Tibial nerve (tissue), 3 donors: ENCODE measurements around the gene BAZ2B.

Experiments used
- POLR2A ChIP-seq, 2 donors: fragments of 450-650 bp; IDR thresholded peaks; one replicate each; pipeline ENCODE4 v1.6.1; 2017; ENCODE audit warnings: antibody characterized with exemption in 2 of 2, mild to moderate bottlenecking in 2 of 2, moderate library complexity in 2 of 2
- TF ChIP-seq, protein P1 (sequence below), 5 experiments: fragments of 200-600 bp in 3 of 5; fragments of 450-650 bp in 2 of 5; sonication (generic) in 3 of 5; IDR thresholded peaks; one replicate each; pipeline ENCODE4 v1.5.1; 2016 to 2019; ENCODE audit warnings: antibody characterized with exemption in 5 of 5, mild to moderate bottlenecking in 3 of 5, moderate library complexity in 2 of 5

DNA sequence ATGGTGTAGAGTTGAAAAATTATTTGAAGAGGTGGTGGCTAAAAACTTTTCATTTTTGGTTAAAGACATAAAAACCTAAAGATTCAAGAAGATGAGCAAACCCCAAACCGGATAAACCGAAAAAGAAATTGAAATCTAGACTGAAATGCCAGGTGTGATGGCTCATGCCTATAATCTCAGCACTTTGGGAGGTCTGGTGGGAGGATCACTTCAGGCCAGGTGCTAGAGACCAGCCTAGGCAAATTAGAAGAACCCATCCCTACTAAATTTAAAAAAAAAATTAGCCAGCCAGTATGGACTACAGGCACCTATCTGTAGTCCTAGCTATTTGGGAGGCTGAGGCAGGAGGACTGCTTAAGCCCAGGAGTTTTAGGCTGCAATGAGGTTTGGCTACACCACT is 126.9 kb downstream of the BAZ2B start:
- TF ChIP-seq, protein P1, sequence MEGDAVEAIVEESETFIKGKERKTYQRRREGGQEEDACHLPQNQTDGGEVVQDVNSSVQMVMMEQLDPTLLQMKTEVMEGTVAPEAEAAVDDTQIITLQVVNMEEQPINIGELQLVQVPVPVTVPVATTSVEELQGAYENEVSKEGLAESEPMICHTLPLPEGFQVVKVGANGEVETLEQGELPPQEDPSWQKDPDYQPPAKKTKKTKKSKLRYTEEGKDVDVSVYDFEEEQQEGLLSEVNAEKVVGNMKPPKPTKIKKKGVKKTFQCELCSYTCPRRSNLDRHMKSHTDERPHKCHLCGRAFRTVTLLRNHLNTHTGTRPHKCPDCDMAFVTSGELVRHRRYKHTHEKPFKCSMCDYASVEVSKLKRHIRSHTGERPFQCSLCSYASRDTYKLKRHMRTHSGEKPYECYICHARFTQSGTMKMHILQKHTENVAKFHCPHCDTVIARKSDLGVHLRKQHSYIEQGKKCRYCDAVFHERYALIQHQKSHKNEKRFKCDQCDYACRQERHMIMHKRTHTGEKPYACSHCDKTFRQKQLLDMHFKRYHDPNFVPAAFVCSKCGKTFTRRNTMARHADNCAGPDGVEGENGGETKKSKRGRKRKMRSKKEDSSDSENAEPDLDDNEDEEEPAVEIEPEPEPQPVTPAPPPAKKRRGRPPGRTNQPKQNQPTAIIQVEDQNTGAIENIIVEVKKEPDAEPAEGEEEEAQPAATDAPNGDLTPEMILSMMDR (IDR thresholded peaks at IDR 0.05) = no peak
- TF ChIP-seq POLR2A (IDR thresholded peaks at IDR 0.05) = no peak
